ENCODE results near the gene ATP8A2. TPM values are rescaled to one million over a fixed set of nuclear protein-coding genes. Genes with fewer than 3 reads are reported as not detected.

The ATP8A2 gene
- total and polyA plus RNA-seq, 10 of the 15 experiments (the other 5 are each of a cell fraction or from before 2014, with no cell fraction given): 0.01 to 0.04 (median 0.04) TPM; not detected in 7

- ChIA-PET CTCF (no interaction called here), SMC1A (ENCODE audit: uncharacterized antibody, unreplicated experiment) (no interaction called here), POLR2A (no interaction called here), RAD21 (ENCODE audit: unreplicated experiment) (no interaction called here)
- no peak for FAIRE-seq
- no peak overlapping the region for H3K27ac ChIP-seq (ENCODE audit: control insufficient read depth, insufficient read depth)
- WGBS (ENCODE audit: insufficient coverage, insufficient replicate concordance, low lambda C conversion rate, missing lambda C conversion rate): 0% methylated on average over 4 of the region's 4 CpGs
- no peaks in the 10 kb centered on the region for H3K36me3 ChIP-seq (ENCODE audit: control insufficient read depth in 2 of 2, insufficient read depth in 2 of 2, low read length in 1 of 2)
- TF ChIP-seq SUZ12 (IDR thresholded peaks at IDR 0.05; ENCODE audit: unreplicated experiment): no peak
- no peak for TF ChIP-seq GATAD2B (conservative IDR thresholded peaks at IDR 0.05; ENCODE audit: low read depth)
- TF ChIP-seq MYB (IDR thresholded peaks at IDR 0.05; ENCODE audit: borderline replicate concordance, low read depth, low read length): no peak
- no peak for TF ChIP-seq RB1 (IDR thresholded peaks at IDR 0.05; ENCODE audit: borderline replicate concordance)
- no peak for TF ChIP-seq NR2C1 (IDR thresholded peaks at IDR 0.05)
- no TSS peak for BruUV-seq (replicated peaks)
- H4K20me1 ChIP-seq (ENCODE audit: control insufficient read depth, insufficient read depth): no peaks in the 10 kb centered on the region
- H3K4me3 ChIP-seq: no peak overlapping the region
- DNase-seq (ENCODE audit: low read depth, low spot score): no peak
- peaks cover 0 to 3% of the 10 kb centered on the region in 2 experiments; a peak in 1 of 4 replicates for H3K27me3 ChIP-seq (replicated peaks in 1 of 2; ENCODE audit: control insufficient read depth in 2 of 2, insufficient read depth in 2 of 2, low read length in 1 of 2)
- H3K9me3 ChIP-seq (replicated peaks; ENCODE audit: control insufficient read depth, insufficient read depth, low read length): no peaks in the 10 kb centered on the region
- in situ Hi-C loops (cut with MboI): no loop called here
- no peaks in the 10 kb centered on the region for H3K4me1 ChIP-seq (ENCODE audit: control insufficient read depth, insufficient read depth, low read length)
- no peaks in the 10 kb centered on the region for H3K79me2 ChIP-seq (ENCODE audit: control insufficient read depth, insufficient read depth, low read length)
- no peak overlapping the region for H3K4me2 ChIP-seq (ENCODE audit: control insufficient read depth, insufficient read depth)
- H2AFZ ChIP-seq (ENCODE audit: control insufficient read depth, low read depth, low read length): no peak overlapping the region
- no peak for ATAC-seq
- intact Hi-C loops (cut with micrococcal nuclease; ENCODE audit: unreplicated experiment): no loop called here
- no peak overlapping the region for H3K9ac ChIP-seq (ENCODE audit: control insufficient read depth, insufficient read depth, low read length)
Observed at GRCh38 chr13:25731536-25731935, 359.8 kb downstream of the ATP8A2 start.

- H3K4me2 ChIP-seq (ENCODE audit: control insufficient read depth, insufficient read depth): no peak overlapping the region
- intact Hi-C loops (cut with micrococcal nuclease; ENCODE audit: unreplicated experiment) (no loop called here), in situ Hi-C loops (cut with MboI) (no loop called here)
- no peak overlapping the region for H3K27ac ChIP-seq (ENCODE audit: control insufficient read depth, insufficient read depth)
- H4K20me1 ChIP-seq (ENCODE audit: control insufficient read depth, insufficient read depth): no peaks in the 10 kb centered on the region
- no peak overlapping the region for H2AFZ ChIP-seq (ENCODE audit: control insufficient read depth, low read depth, low read length)
- 16% methylated on average over 7 of the region's 7 CpGs for WGBS (ENCODE audit: insufficient coverage, insufficient replicate concordance, low lambda C conversion rate, missing lambda C conversion rate)
- H3K79me2 ChIP-seq (ENCODE audit: control insufficient read depth, insufficient read depth, low read length): no peaks in the 10 kb centered on the region
- H3K9ac ChIP-seq (ENCODE audit: control insufficient read depth, insufficient read depth, low read length): no peak overlapping the region
- DNase-seq (ENCODE audit: low read depth, low spot score) (no peak), FAIRE-seq (no peak), ATAC-seq (no peak)
- no peak overlapping the region for H3K4me3 ChIP-seq
- H3K4me1 ChIP-seq (ENCODE audit: control insufficient read depth, insufficient read depth, low read length): no peaks in the 10 kb centered on the region
- POLR2A ChIA-PET: no interaction called here
- no peaks in the 10 kb centered on the region for H3K36me3 ChIP-seq (ENCODE audit: control insufficient read depth in 2 of 2, insufficient read depth in 2 of 2, low read length in 1 of 2)
- CTCF ChIA-PET: interaction anchor here (0.5 kb wide), 1 partner anchor 15 kb away, joined by 3 read pairs; no protein-coding TSS in a partner anchor
- SMC1A ChIA-PET (ENCODE audit: uncharacterized antibody, unreplicated experiment): no interaction called here
- RAD21 ChIA-PET (ENCODE audit: unreplicated experiment): no interaction called here
- no TSS peak for BruUV-seq (replicated peaks)
- peaks cover 0 to 3% of the 10 kb centered on the region in 2 experiments; a peak in 1 of 4 replicates for H3K27me3 ChIP-seq (replicated peaks in 1 of 2; ENCODE audit: control insufficient read depth in 2 of 2, insufficient read depth in 2 of 2, low read length in 1 of 2)
- H3K9me3 ChIP-seq (replicated peaks; ENCODE audit: control insufficient read depth, insufficient read depth, low read length): no peaks in the 10 kb centered on the region
- TF ChIP-seq BRCA1 (IDR thresholded peaks at IDR 0.05; ENCODE audit: low read depth, low read length) (no peak), KLF5 (IDR thresholded peaks at IDR 0.05; ENCODE audit: partially characterized antibody) (no peak), SMAD5 (IDR thresholded peaks at IDR 0.05; ENCODE audit: low read depth) (no peak), GABPA (IDR thresholded peaks at IDR 0.05; ENCODE audit: low read depth) (no peak)
Observed at GRCh38 chr13:25732111-25732865, 360.5 kb downstream of the ATP8A2 start.

Measured in GM12878 (cell line).